PC-3 (cell line): Measurements from ENCODE around the gene FLRT1.

ENCODE experiments used
- EZH2 ChIP-seq: fragments of 300-600 bp; sonication (generic); IDR thresholded peaks from one replicate; pipeline ENCODE4 v1.6.1; 2017; ENCODE audit warnings: antibody characterized with exemption, mild to moderate bottlenecking, low read length; ENCODE audit not compliant: unreplicated experiment
- TF ChIP-seq, protein P1 (sequence below): fragments of 300-600 bp; sonication (generic); conservative IDR thresholded peaks from 2 replicates; pipeline ENCODE4 v1.5.1; 2017; ENCODE audit warnings: antibody characterized with exemption, low read depth, mild to moderate bottlenecking, low read length

DNA sequence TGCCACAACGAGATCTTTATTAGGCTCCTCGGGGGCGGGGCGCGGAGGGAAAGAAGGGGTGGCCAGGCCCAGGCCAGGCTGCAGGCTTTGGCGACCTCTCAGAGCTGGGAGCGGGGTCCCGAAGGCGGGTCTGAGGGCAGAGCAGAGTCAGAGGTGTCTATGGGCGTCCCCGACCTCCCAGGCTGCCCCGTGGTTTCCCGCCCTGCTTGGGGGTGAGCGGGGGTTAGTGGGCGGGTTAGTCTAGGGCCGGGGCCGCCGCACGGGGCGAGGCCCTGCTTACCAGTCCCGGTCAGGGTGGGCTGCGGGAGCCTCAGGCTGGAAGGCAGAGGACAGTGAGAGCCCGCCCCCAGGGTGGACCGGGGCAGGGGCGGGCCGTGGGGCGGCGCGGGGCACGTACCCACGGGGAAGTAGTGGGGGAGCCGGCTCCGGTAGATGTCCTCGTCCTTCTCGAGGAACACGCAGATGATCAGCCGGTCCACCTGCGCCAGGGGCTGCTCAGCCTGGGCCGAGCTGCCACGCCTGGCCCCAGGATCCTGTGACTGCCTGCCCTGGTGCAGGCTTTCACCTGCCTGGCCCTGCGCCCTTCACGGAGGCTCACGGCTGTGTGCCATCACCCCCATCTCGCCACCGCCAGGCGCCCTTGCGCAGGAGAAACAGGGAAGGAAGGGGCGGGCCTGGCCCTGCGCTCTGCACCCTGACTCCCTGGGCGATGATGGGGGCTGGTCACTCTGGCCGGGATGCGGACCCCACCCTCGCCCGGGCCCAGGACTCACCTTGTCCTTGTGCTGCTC, 37.0 kb upstream of the FLRT1 start:
- TF ChIP-seq, protein P1, sequence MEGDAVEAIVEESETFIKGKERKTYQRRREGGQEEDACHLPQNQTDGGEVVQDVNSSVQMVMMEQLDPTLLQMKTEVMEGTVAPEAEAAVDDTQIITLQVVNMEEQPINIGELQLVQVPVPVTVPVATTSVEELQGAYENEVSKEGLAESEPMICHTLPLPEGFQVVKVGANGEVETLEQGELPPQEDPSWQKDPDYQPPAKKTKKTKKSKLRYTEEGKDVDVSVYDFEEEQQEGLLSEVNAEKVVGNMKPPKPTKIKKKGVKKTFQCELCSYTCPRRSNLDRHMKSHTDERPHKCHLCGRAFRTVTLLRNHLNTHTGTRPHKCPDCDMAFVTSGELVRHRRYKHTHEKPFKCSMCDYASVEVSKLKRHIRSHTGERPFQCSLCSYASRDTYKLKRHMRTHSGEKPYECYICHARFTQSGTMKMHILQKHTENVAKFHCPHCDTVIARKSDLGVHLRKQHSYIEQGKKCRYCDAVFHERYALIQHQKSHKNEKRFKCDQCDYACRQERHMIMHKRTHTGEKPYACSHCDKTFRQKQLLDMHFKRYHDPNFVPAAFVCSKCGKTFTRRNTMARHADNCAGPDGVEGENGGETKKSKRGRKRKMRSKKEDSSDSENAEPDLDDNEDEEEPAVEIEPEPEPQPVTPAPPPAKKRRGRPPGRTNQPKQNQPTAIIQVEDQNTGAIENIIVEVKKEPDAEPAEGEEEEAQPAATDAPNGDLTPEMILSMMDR = no peak
- no peak for TF ChIP-seq EZH2
